ENCODE data around the gene IMPDH1. TPM values are rescaled to one million over a fixed set of nuclear protein-coding genes. Genes with fewer than 3 reads are reported as not detected.

Gene IMPDH1
- total and polyA plus RNA-seq, 10 of the 15 experiments (the other 5 are each of a cell fraction or from before 2014, with no cell fraction given) = 0.50 to 61.3 (median 41.8) TPM

GRCh38 chr7:128422842-128423241 lies 13.1 kb upstream of the IMPDH1 start:
- no peaks in the 10 kb centered on the region for H3K9me3 ChIP-seq (replicated peaks; ENCODE audit: control insufficient read depth, insufficient read depth, low read length)
- no peak overlapping the region for H3K4me3 ChIP-seq
- ChIA-PET CTCF (interaction anchor here (0.6 to 13.6 kb wide), 3 partner anchors 14 to 78 kb away, joined by 3 to 458 read pairs (median 227); partner anchors contain the start of genes HILPDA and IMPDH1), POLR2A (no interaction called here), RAD21 (ENCODE audit: unreplicated experiment) (no interaction called here), SMC1A (ENCODE audit: uncharacterized antibody, unreplicated experiment) (interaction anchor here (1.9 kb wide), 1 partner anchor 37 kb away, joined by 6 read pairs; no protein-coding TSS in a partner anchor)
- no peak overlapping the region for H3K4me2 ChIP-seq (ENCODE audit: control insufficient read depth, insufficient read depth)
- H3K79me2 ChIP-seq (ENCODE audit: control insufficient read depth, insufficient read depth, low read length) = no peaks in the 10 kb centered on the region
- H3K9ac ChIP-seq (ENCODE audit: control insufficient read depth, insufficient read depth, low read length) = no peak overlapping the region
- peaks cover 7% of the 10 kb centered on the region for H3K4me1 ChIP-seq (ENCODE audit: control insufficient read depth, insufficient read depth, low read length)
- in situ Hi-C loops (cut with MboI) = no loop called here
- no TSS peak for BruUV-seq (replicated peaks)
- no peaks in the 10 kb centered on the region for H3K27me3 ChIP-seq (replicated peaks in 1 of 2; ENCODE audit: control insufficient read depth in 2 of 2, insufficient read depth in 2 of 2, low read length in 1 of 2)
- H2AFZ ChIP-seq (ENCODE audit: control insufficient read depth, low read depth, low read length) = no peak overlapping the region
- H3K27ac ChIP-seq (ENCODE audit: control insufficient read depth, insufficient read depth) = no peak overlapping the region
- no peak for DNase-seq (ENCODE audit: low read depth, low spot score)
- no peaks in the 10 kb centered on the region for H4K20me1 ChIP-seq (ENCODE audit: control insufficient read depth, insufficient read depth)
- intact Hi-C loops (cut with micrococcal nuclease; ENCODE audit: unreplicated experiment) = no loop called here
- TF ChIP-seq ATF3 (IDR thresholded peaks at IDR 0.05; ENCODE audit: borderline replicate concordance, extremely low read depth, low read depth, low read length) (no peak), KAT2A (conservative IDR thresholded peaks at IDR 0.05; ENCODE audit: control insufficient read depth, low read depth, low read length) (no peak)
- 73% methylated on average over 3 of the region's 3 CpGs for WGBS (ENCODE audit: insufficient coverage, insufficient replicate concordance, low lambda C conversion rate, missing lambda C conversion rate)
- no peak for FAIRE-seq
- no peaks in the 10 kb centered on the region for H3K36me3 ChIP-seq (ENCODE audit: control insufficient read depth in 2 of 2, insufficient read depth in 2 of 2, low read length in 1 of 2)
- no peak for ATAC-seq

GRCh38 chr7:128422037-128422436 lies 12.3 kb upstream of the IMPDH1 start:
- CTCF ChIA-PET = interaction anchor here (0.6 to 13.6 kb wide), 2 partner anchors 13 to 803 kb away, joined by 3 to 458 read pairs; partner anchors contain the start of genes AHCYL2 and IMPDH1
- FAIRE-seq = no peak
- RAD21 ChIA-PET (ENCODE audit: unreplicated experiment) = no interaction called here
- TF ChIP-seq SMAD5 (IDR thresholded peaks at IDR 0.05; ENCODE audit: low read depth) (no peak), BHLHE40 (IDR thresholded peaks at IDR 0.05; ENCODE audit: borderline replicate concordance in 1 of 2, low read depth in 2 of 2, low read length in 1 of 2) (no peak), SRF (IDR thresholded peaks at IDR 0.05; ENCODE audit: low read depth in 2 of 2, low read length in 2 of 2) (no peak), CBX5 (IDR thresholded peaks at IDR 0.05; ENCODE audit: low read depth) (no peak), DPF2 (IDR thresholded peaks at IDR 0.05) (no peak), SMAD1 (IDR thresholded peaks at IDR 0.05; ENCODE audit: low read depth, partially characterized antibody) (no peak), ESRRA (IDR thresholded peaks at IDR 0.05; ENCODE audit: low read length) (no peak), CREB1 (IDR thresholded peaks at IDR 0.05; ENCODE audit: low read depth) (no peak), CHD4 (IDR thresholded peaks at IDR 0.05) (no peak), MYB (IDR thresholded peaks at IDR 0.05; ENCODE audit: borderline replicate concordance, low read depth, low read length) (no peak), TAF1 (IDR thresholded peaks at IDR 0.05; ENCODE audit: borderline replicate concordance, low read depth, low read length) (no peak), BCLAF1 (IDR thresholded peaks at IDR 0.05) (no peak), IKZF1 (conservative IDR thresholded peaks at IDR 0.05) (no peak)

More at GRCh38 chr7:128422037-128422436, 12.3 kb upstream of the IMPDH1 start:
- no peak overlapping the region for H3K4me3 ChIP-seq
- H3K79me2 ChIP-seq (ENCODE audit: control insufficient read depth, insufficient read depth, low read length) = no peaks in the 10 kb centered on the region
- no peak overlapping the region for H2AFZ ChIP-seq (ENCODE audit: control insufficient read depth, low read depth, low read length)
- ATAC-seq (no peak), DNase-seq (ENCODE audit: low read depth, low spot score) (no peak)
- H3K4me2 ChIP-seq (ENCODE audit: control insufficient read depth, insufficient read depth) = no peak overlapping the region
- no peaks in the 10 kb centered on the region for H3K36me3 ChIP-seq (ENCODE audit: control insufficient read depth in 2 of 2, insufficient read depth in 2 of 2, low read length in 1 of 2)
- SMC1A ChIA-PET (ENCODE audit: uncharacterized antibody, unreplicated experiment) = no interaction called here
- no peaks in the 10 kb centered on the region for H4K20me1 ChIP-seq (ENCODE audit: control insufficient read depth, insufficient read depth)
- 71% methylated on average over 1 of the region's 1 CpG for WGBS (ENCODE audit: insufficient coverage, insufficient replicate concordance, low lambda C conversion rate, missing lambda C conversion rate)
- peaks cover 7% of the 10 kb centered on the region for H3K4me1 ChIP-seq (ENCODE audit: control insufficient read depth, insufficient read depth, low read length)
- H3K27ac ChIP-seq (ENCODE audit: control insufficient read depth, insufficient read depth) = no peak overlapping the region
- in situ Hi-C loops (cut with MboI) (no loop called here), intact Hi-C loops (cut with micrococcal nuclease; ENCODE audit: unreplicated experiment) (no loop called here)
- no peaks in the 10 kb centered on the region; a peak in 1 of 4 replicates for H3K27me3 ChIP-seq (replicated peaks in 1 of 2; ENCODE audit: control insufficient read depth in 2 of 2, insufficient read depth in 2 of 2, low read length in 1 of 2)
- POLR2A ChIA-PET = no interaction called here
- no peak overlapping the region for H3K9ac ChIP-seq (ENCODE audit: control insufficient read depth, insufficient read depth, low read length)
- no peaks in the 10 kb centered on the region for H3K9me3 ChIP-seq (replicated peaks; ENCODE audit: control insufficient read depth, insufficient read depth, low read length)
- BruUV-seq (replicated peaks) = no TSS peak

Data from GM12878 (cell line).